Muscle of back (tissue), 13 donors: ENCODE data around the gene HYAL3. TPM values are rescaled to one million over a fixed set of nuclear protein-coding genes. Genes with fewer than 3 reads are reported as not detected.

Experiments
- DNase-seq, 3 donors: peaks; one replicate each; pipeline versions ENCODE4 v3.0.0 to v3.0.0-alpha.2; 2013
- long read RNA-seq, 9 donors: transcript quantifications; one replicate each; lab custom pipeline, GENCODE V29; 2026
- polyA plus RNA-seq, 10 donors: library from polyadenylated mRNA; unstranded; fragments of 120-200 nt; gene quantifications; one replicate each; pipeline ENCODE4 v1.2.1, GENCODE V29; 2013; ENCODE audit not compliant: insufficient read length in 10 of 10

HYAL3 gene
- polyA plus RNA-seq, result 1 to 10 TPM; 1.2 to 2.4 (median 1.9) TPM
- long read RNA-seq, donor 1, result 0 reads
- long read RNA-seq, donor 2, result 0 reads
- long read RNA-seq, donor 3, result 0 reads
- long read RNA-seq, donor 4, partial matches to known transcripts, result 0 of 1 reads
- long read RNA-seq, donor 4, other reads (novel, unspliced or antisense), result 0 of 1 reads
- long read RNA-seq, donor 5, partial matches to known transcripts, result 0 of 1 reads
- long read RNA-seq, donor 5, other reads (novel, unspliced or antisense), result 0 of 1 reads
- long read RNA-seq, donor 6, result 0 reads
- long read RNA-seq, donor 7, partial matches to known transcripts, result 0 of 1 reads
- long read RNA-seq, donor 7, other reads (novel, unspliced or antisense), result 0 of 1 reads
- long read RNA-seq, donor 8, result 0 reads
- long read RNA-seq, donor 9, result 0 reads

- peak; percentile 99 to 100 (median 100) for DNase-seq
These were observed at the start of gene HYAL3, which contains the start of gene NAA80 for GRCh38 chr3:50298836-50299637. Gene HYAL3 (minus strand): TSS chr3:50299405. CDS start chr3:50295602, 3,803 bp downstream. Gene NAA80 (minus strand): TSS chr3:50299405. CDS start chr3:50297463, 1,942 bp downstream.

- DNase-seq, result peak; percentile 63 to 82 (median 81)
These were observed 48.1 kb upstream of the HYAL3 start for GRCh38 chr3:50347187-50347813.

- peak in 2 of 3 donors; percentile 67 to 79 for DNase-seq
These were observed 46.5 kb upstream of the HYAL3 start, which contains the start of gene ZMYND10 for GRCh38 chr3:50345586-50346234. Gene ZMYND10 (minus strand): TSS chr3:50345732. CDS start chr3:50345579, 153 bp downstream.

- DNase-seq, result no peak
These were observed 45.8 kb upstream of the HYAL3 start for GRCh38 chr3:50345008-50345407.

GRCh38 chr3:50342813-50343633 is 43.8 kb upstream of the HYAL3 start:
- no peak for DNase-seq

- DNase-seq, result no peak
These were observed 42.9 kb upstream of the HYAL3 start for GRCh38 chr3:50341996-50342650.

GRCh38 chr3:50341537-50341936 is 42.3 kb upstream of the HYAL3 start:
- DNase-seq, result no peak

GRCh38 chr3:50340448-50341329 is 41.5 kb upstream of the HYAL3 start, which contains the start of gene RASSF1:
Gene RASSF1 (minus strand): TSS chr3:50340836. CDS start chr3:50340805, 31 bp downstream.
- DNase-seq, result peak; percentile 79 to 96 (median 90)

GRCh38 chr3:50340147-50340447 is 40.9 kb upstream of the HYAL3 start:
- no peak for DNase-seq

GRCh38 chr3:50339485-50340146 is 40.4 kb upstream of the HYAL3 start:
- peak in 1 of 3 donors; percentile 57 for DNase-seq

GRCh38 chr3:50338965-50339364 is 39.8 kb upstream of the HYAL3 start:
- DNase-seq, result no peak

- DNase-seq, result peak; percentile 99 to 100 (median 99)
These were observed 38.1 kb upstream of the HYAL3 start for GRCh38 chr3:50337175-50337861.

GRCh38 chr3:50336452-50337174 is 37.4 kb upstream of the HYAL3 start:
- DNase-seq, result no peak

GRCh38 chr3:50334339-50335075 is 35.3 kb upstream of the HYAL3 start:
- no peak for DNase-seq

- DNase-seq, result peak in 1 of 3 donors; percentile 67
These were observed 34.6 kb upstream of the HYAL3 start for GRCh38 chr3:50333744-50334328.

- no peak for DNase-seq
These were observed 32.2 kb upstream of the HYAL3 start for GRCh38 chr3:50331364-50331907.
